ENCODE data around the gene SH3GL3. TPM values are rescaled to one million over a fixed set of nuclear protein-coding genes. Genes with fewer than 3 reads are reported as not detected.

Gene SH3GL3
- total and polyA plus RNA-seq, 12 donors = 0.24 to 1.7 (median 1.2) TPM; not detected in 6

GRCh38 chr15:83444936-83445335, 2.2 kb upstream of the SH3GL3 start:
- intact Hi-C loops (cut with DNase I) = no loop called here

GRCh38 chr15:83445643-83446042, 1.5 kb upstream of the SH3GL3 start:
- TF ChIP-seq POLR2A (IDR thresholded peaks at IDR 0.05) (no peak), CTCF (IDR thresholded peaks at IDR 0.05) (no peak)
- no peak for DNase-seq
- Histone ChIP-seq H3K27me3 (peaks cover 11% of the 10 kb centered on the region), H3K4me1 (replicated peaks in 1 of 2) (peaks cover 6 to 8% of the 10 kb centered on the region in 2 donors), H3K9me3 (replicated peaks in 1 of 3) (no peaks in the 10 kb centered on the region), H3K27ac (no peak overlapping the region), H3K36me3 (replicated peaks in 1 of 2) (no peaks in the 10 kb centered on the region), H3K4me3 (no peak overlapping the region)
- WGBS, 4 donors = 41 to 47% (median 43%) methylated on average over 5 of the region's 5 CpGs
- intact Hi-C loops (cut with DNase I) = no loop called here

More at GRCh38 chr15:83444936-83445335, 2.2 kb upstream of the SH3GL3 start:
- no peaks in the 10 kb centered on the region for H3K36me3 ChIP-seq (replicated peaks in 1 of 2)
- H3K9me3 ChIP-seq (replicated peaks in 1 of 3) = no peaks in the 10 kb centered on the region
- peaks cover 6 to 8% of the 10 kb centered on the region in 2 donors for H3K4me1 ChIP-seq (replicated peaks in 1 of 2)
- no peak overlapping the region for H3K4me3 ChIP-seq
- H3K27me3 ChIP-seq = peaks cover 11% of the 10 kb centered on the region
- no peak for DNase-seq
- no peak overlapping the region for H3K27ac ChIP-seq
- no peak for TF ChIP-seq CTCF (IDR thresholded peaks at IDR 0.05)
- no peak for TF ChIP-seq POLR2A (IDR thresholded peaks at IDR 0.05)

- intact Hi-C loops (cut with DNase I) = no loop called here
- DNase-seq = no peak
- Histone ChIP-seq H3K27ac (no peak overlapping the region), H3K27me3 (peaks cover 11% of the 10 kb centered on the region), H3K4me1 (replicated peaks in 1 of 2) (peaks cover 6 to 8% of the 10 kb centered on the region in 2 donors), H3K9me3 (replicated peaks in 1 of 3) (no peaks in the 10 kb centered on the region), H3K36me3 (replicated peaks in 1 of 2) (no peaks in the 10 kb centered on the region), H3K4me3 (no peak overlapping the region)
- 61 to 67% (median 65%) methylated on average over 13 to 14 of the region's 14 CpGs for WGBS, 4 donors
- TF ChIP-seq POLR2A (IDR thresholded peaks at IDR 0.05) = no peak
- TF ChIP-seq CTCF (IDR thresholded peaks at IDR 0.05) = no peak
These were observed 724 bp upstream of the SH3GL3 start for GRCh38 chr15:83446417-83446816.

GRCh38 chr15:83449250-83449671, 2.1 kb downstream of the SH3GL3 start:
- Histone ChIP-seq H3K27ac (no peak overlapping the region), H3K27me3 (peaks cover 11% of the 10 kb centered on the region), H3K4me1 (replicated peaks in 1 of 2) (peaks cover 6 to 8% of the 10 kb centered on the region in 2 donors), H3K36me3 (replicated peaks in 1 of 2) (no peaks in the 10 kb centered on the region), H3K4me3 (no peak overlapping the region), H3K9me3 (replicated peaks in 1 of 3) (no peaks in the 10 kb centered on the region)
- intact Hi-C loops (cut with DNase I) = no loop called here
- no peak for DNase-seq
- no peak for TF ChIP-seq CTCF (IDR thresholded peaks at IDR 0.05)
- TF ChIP-seq POLR2A (IDR thresholded peaks at IDR 0.05) = no peak
- 31 to 40% (median 33%) methylated on average over 3 of the region's 3 CpGs for WGBS, 4 donors

Measured in adrenal gland (tissue), 12 donors.